A673 (cell line): Measurements from ENCODE around the gene IL37. TPM values are rescaled to one million over a fixed set of nuclear protein-coding genes. Genes with fewer than 3 reads are reported as not detected.

ENCODE experiments used
- BruUV-seq: library from RNA; stranded (reverse); fragments of 400-500 nt; replicated peaks from 2 replicates; lab custom pipeline; 2021; lab: Mats Ljungman, UMichigan
- CTCF ChIA-PET: fragments of 300-600 bp; sonication (Branson Sonifier 250); formaldehyde crosslinking; loops from one replicate; lab custom pipeline; 2022; ENCODE audit warnings: antibody characterized with exemption; lab: Charles Lee
- POLR2A ChIA-PET: fragments of 300-600 bp; sonication (Branson Sonifier 250); formaldehyde crosslinking; loops from one replicate; lab custom pipeline; 2022; ENCODE audit warnings: antibody characterized with exemption; ENCODE audit not compliant: low non-redundant PET; lab: Charles Lee
- DNase-seq: peaks from one replicate; pipeline ENCODE4 v3.0.0-alpha.2; 2015; ENCODE audit warnings: low spot score
- H3K27ac ChIP-seq: fragments of 200-600 bp; sonication (generic); 2 replicates; pipeline ENCODE4 v1.5.1; 2016; ENCODE audit warnings: mixed run types, low read depth, mild to moderate bottlenecking, mixed read lengths, antibody characterized with exemption, low read length; ENCODE audit not compliant: poor library complexity, severe bottlenecking
- H3K27me3 ChIP-seq: fragments of 200-600 bp; sonication (generic); replicated peaks from 2 replicates; pipeline ENCODE4 v1.6.1; 2017; ENCODE audit warnings: mixed run types, low read depth, mild to moderate bottlenecking, mixed read lengths, antibody characterized with exemption, low read length; ENCODE audit not compliant: insufficient read depth, poor library complexity
- H3K36me3 ChIP-seq: fragments of 200-600 bp; sonication (generic); 2 replicates; pipeline ENCODE4 v1.6.1; 2016; ENCODE audit warnings: mixed run types, mild to moderate bottlenecking, mixed read lengths, antibody characterized with exemption, low read length; ENCODE audit not compliant: insufficient read depth, poor library complexity, severe bottlenecking
- H3K4me1 ChIP-seq: fragments of 200-600 bp; sonication (generic); 2 replicates; pipeline ENCODE4 v1.6.1; 2017; ENCODE audit warnings: mixed run types, mild to moderate bottlenecking, mixed read lengths, antibody characterized with exemption, low read length; ENCODE audit not compliant: insufficient read depth, poor library complexity, severe bottlenecking
- H3K4me3 ChIP-seq: fragments of 200-600 bp; sonication (generic); 2 replicates; pipeline ENCODE4 v1.5.1; 2016; ENCODE audit warnings: low read depth, mixed run types, mild to moderate bottlenecking, mixed read lengths, low read length; ENCODE audit not compliant: poor library complexity, severe bottlenecking
- H3K9me3 ChIP-seq: fragments of 200-600 bp; sonication (generic); 2 replicates; pipeline ENCODE4 v1.6.1; 2016; ENCODE audit warnings: mixed run types, low read depth, mild to moderate bottlenecking, mixed read lengths, antibody characterized with exemption, low read length; ENCODE audit not compliant: poor library complexity, severe bottlenecking
- CTCF ChIP-seq: fragments of 300-800, 200-600 bp; sonication (generic); conservative IDR thresholded peaks from 2 replicates; pipeline ENCODE4 v1.5.1; 2017; ENCODE audit warnings: low read depth, mild to moderate bottlenecking, antibody characterized with exemption, low read length, moderate library complexity, mixed read lengths
- EZH2 ChIP-seq: fragments of 200-600 bp; sonication (generic); IDR thresholded peaks from 2 replicates; pipeline ENCODE4 v1.6.1; 2017; ENCODE audit warnings: borderline replicate concordance, low read depth, mild to moderate bottlenecking, mixed read lengths, antibody characterized with exemption, low read length; ENCODE audit not compliant: poor library complexity, severe bottlenecking
- intact Hi-C: fragments of 100-400 bp; cut with micrococcal nuclease; formaldehyde crosslinking; loops from one replicate; pipeline ENCODE4 v1.10.0; 2022; ENCODE audit not compliant: unreplicated experiment
- total RNA-seq: library from RNA; stranded (reverse); gene quantifications from 2 replicates; pipeline ENCODE4 v1.2.3, GENCODE V29; 2021

Gene IL37
- total RNA-seq, 1 experiment from 2014 or later, result not detected

GRCh38 chr2:112910219-112910618, 746 bp upstream of the IL37 start:
- no peak overlapping the region for H3K4me3 ChIP-seq
- no peak for DNase-seq
- no TSS peak for BruUV-seq
- H3K36me3 ChIP-seq, result no peaks in the 10 kb centered on the region
- ChIA-PET POLR2A (no interaction called here), CTCF (no interaction called here)
- H3K27ac ChIP-seq, result no peak overlapping the region
- no peaks in the 10 kb centered on the region for H3K4me1 ChIP-seq
- intact Hi-C loops, result no loop called here
- no peaks in the 10 kb centered on the region for H3K9me3 ChIP-seq
- no peak for TF ChIP-seq EZH2
- TF ChIP-seq CTCF, result no peak
- no peaks in the 10 kb centered on the region for H3K27me3 ChIP-seq

GRCh38 chr2:112912403-112912802, 1.4 kb downstream of the IL37 start:
- H3K27ac ChIP-seq, result no peak overlapping the region
- POLR2A ChIA-PET, result no interaction called here
- DNase-seq, result no peak
- CTCF ChIA-PET, result no interaction called here
- no peaks in the 10 kb centered on the region for H3K9me3 ChIP-seq
- BruUV-seq, result no TSS peak
- no peak for TF ChIP-seq CTCF
- no peaks in the 10 kb centered on the region for H3K36me3 ChIP-seq
- no peaks in the 10 kb centered on the region for H3K27me3 ChIP-seq
- intact Hi-C loops, result no loop called here
- H3K4me1 ChIP-seq, result no peaks in the 10 kb centered on the region
- no peak overlapping the region for H3K4me3 ChIP-seq

- Histone ChIP-seq H3K36me3 (no peaks in the 10 kb centered on the region), H3K9me3 (no peaks in the 10 kb centered on the region), H3K27me3 (no peaks in the 10 kb centered on the region), H3K4me1 (no peaks in the 10 kb centered on the region), H3K27ac (no peak overlapping the region), H3K4me3 (no peak overlapping the region)
- TF ChIP-seq CTCF (no peak), EZH2 (no peak)
- no peak for DNase-seq
- intact Hi-C loops, result no loop called here
- no TSS peak for BruUV-seq
- CTCF ChIA-PET, result interaction anchor here (0.6 kb wide), 1 partner anchor 410 kb away, joined by 5 read pairs; no protein-coding TSS in a partner anchor
- POLR2A ChIA-PET, result no interaction called here
Observed at GRCh38 chr2:112915300-112916144, 4.6 kb downstream of the IL37 start.
